ENCODE results near the gene VAV3.

The VAV3 gene

DNA sequence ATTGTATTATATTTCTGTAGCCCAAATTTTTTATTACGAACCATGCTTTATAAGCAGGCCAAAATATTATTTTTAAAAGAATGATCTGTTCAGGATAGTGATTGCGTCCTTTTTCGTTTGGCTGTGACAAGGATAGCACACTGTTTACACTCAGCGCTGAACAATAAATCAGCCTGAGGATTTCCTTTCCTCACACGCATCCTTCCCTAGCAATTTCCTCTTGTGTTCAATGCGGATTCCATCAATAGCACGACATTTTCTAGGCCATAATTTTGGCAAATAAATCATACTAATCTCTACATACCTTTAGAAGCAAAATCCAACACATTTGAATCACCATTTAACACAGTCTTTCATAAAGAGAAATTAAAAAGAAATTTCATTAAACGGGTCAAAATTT lies 1.6 kb upstream of the VAV3 start:
- no peak for DNase-seq

DNA sequence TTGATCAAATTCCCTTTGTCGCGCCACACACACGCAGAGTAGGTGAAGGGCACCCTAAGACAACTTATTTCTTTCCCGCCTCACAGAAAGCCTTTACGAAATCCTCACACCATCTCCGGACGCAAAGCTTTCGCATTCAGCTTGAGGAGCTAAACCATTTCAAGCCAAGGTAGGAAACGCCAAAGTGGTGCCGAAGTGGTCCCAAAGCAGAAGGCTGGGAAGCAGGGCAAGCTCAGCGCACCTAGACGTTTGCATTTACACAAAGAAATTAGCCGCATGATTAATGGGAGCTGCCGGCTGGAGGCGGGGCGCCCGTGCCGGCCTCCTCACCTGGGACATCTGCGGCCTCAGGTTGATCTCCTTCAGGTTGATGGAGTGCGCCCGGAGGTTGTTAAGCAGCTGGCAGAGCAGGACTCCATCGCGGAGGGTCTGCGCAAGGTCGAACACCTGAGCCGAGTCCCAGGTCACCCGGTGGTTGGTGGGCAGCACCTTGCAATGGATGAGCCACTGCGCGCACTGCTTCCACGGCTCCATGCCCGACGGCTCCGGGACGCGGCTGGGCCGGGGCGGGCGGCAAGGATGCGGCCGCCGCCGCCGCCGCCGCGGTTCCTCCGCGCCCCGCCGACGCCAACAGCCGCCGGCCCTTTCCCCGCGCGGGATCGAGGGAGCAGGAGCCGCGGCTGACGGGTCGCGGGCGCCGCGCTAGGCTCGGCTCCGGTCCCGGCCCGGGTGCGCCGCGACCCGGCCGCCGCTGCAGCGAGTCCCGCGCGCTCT lies 457 bp downstream of the VAV3 start:
- peak; percentile 39 to 82 for DNase-seq

DNA sequence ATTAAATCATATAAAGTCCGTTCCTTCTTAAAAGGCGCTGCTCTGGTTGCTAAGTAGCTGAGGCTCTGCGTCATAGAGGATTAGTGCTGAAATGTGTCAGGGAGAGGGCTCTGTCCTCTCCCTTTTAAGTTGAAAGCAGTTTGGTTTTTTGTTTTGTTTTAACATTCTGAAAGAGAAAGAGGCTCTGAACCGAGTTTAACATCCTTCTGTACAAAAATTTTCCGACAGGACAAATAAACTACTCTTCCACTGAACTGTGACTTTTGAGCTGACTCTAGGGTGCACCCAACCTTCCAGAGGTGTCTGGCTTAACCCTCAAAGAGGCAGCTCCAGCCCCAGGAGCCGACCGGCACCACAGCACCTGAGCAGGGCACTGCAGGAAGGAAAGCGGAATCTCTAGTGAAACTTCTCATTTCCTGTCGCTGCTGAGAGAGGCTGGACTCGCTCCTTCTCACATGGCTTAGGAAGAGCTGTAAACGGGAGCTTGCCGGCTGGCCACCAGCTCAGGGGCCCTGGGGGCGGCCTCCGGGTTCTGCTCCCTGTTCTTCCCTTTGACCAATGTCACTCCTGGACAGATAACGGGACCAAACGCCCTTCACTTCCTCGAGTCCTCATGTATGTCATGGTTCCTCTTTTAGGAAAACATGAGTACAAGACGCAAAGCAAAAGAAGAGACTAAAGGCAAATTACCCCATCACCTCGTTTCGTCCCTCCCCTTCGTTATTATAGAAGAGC lies 1.2 kb downstream of the VAV3 start:
- peak; percentile 8 to 63 for DNase-seq

DNA sequence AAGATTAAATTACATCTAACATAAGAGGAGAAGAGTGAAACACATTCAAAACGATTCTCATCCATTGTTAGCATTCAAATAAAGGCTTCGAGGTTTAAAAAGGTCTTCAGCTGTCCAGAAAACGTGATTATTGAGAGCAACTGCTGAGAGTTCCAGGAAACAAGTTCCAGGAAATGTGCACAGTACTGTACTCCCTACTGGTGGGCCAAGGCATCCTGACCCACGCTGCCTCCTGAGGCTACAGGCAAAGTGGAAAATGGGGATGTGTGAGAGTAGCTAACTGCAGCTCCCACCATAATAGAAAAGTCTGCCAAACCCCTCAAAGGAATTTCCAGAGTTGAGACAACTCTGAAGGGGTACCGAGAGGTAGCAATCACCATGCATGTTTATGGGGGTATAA lies 2.0 kb downstream of the VAV3 start:
- DNase-seq = peak; percentile 10 to 41

GRCh38 chr1:107954719-107955415 lies 10.1 kb downstream of the VAV3 start:
- no peak for DNase-seq

GRCh38 chr1:107954126-107954525 lies 10.9 kb downstream of the VAV3 start:
- DNase-seq = no peak

DNA sequence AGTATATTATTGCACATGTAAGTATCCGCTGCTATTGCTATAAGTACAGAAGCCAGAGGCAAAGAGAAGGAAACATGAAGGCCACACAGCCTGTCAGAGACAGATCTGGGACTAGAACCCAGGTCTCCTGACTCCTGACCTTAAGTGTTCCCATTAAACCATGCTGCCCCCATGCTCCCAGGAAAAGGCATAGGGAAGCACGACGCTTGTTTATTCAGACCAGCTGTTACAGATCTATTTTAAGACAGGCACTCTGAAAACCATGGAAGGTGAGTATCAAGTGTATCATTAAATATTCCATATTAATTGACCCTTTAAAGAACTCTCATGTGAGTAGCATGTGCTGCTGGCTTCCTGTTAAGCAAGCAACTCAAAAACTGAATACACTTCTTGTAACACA lies 11.4 kb downstream of the VAV3 start:
- DNase-seq = peak in 1 of 2 experiments; percentile 40

GRCh38 chr1:107952989-107953388 lies 12.0 kb downstream of the VAV3 start:
- peak; percentile 54 to 62 for DNase-seq

DNA sequence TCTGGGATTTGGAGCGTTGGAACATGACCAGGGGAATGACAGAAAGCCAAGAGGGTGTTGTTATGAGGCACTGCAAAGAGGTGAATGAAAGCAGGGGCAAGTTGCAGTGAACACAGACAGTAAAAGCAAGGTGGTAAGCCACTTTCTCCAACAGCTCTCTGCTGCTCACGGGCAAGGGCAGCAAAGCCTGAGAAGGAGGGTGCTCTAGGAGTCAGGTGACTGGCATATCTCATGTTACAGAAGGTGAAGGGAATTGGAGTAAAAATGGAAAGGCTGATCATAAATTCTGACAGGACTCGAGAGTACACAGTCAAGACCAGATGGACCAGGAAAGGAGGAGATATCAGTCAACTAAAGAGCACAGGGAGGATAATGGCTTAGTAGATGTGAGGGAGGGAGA lies 14.5 kb downstream of the VAV3 start:
- peak in 1 of 2 experiments; percentile 44 for DNase-seq

- DNase-seq = no peak
These were observed 15.3 kb downstream of the VAV3 start for GRCh38 chr1:107949467-107950253.

GRCh38 chr1:107946794-107947193 lies 18.2 kb downstream of the VAV3 start:
- DNase-seq = no peak

DNA sequence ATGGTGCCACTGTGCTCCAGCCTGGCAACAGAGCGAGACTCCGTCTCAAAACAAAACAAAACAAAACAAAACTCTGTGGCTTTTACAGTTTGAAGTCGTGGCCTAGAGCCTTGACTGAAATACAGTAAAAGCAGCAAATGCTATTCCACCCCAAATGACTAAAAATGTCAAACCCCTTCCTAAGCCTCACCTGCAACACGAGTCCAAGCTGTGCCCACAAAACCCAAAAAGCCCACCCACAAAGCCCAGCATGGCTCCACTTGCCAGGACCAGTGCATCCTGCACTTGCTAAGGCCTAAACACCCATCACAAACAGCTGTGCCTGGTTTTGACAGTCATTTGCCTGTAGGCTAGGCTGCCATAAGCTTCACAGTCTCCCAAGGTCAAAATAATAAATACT lies 21.3 kb downstream of the VAV3 start:
- no peak for DNase-seq

- no peak for DNase-seq
These were observed 22.2 kb downstream of the VAV3 start for GRCh38 chr1:107942814-107943213.

DNA sequence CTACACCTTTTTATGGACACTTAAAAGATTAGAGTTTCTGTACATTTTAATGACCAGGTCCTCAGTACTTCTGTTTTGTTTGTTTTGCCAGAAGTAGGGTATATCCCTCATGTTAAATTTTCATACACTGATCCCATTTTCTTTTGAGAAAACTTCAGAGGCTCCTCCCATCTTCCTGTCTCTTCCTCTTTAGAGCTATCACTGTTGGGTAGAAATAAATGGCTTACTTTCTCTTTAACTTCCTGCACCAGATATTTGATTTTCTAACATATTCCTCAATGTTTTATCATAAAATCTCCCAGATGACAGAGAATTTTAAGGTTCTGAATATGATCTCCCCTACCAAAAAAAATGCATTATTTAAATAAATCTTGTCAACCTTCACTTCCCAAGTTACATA lies 23.4 kb downstream of the VAV3 start:
- no peak for DNase-seq

- DNase-seq = no peak
These were observed 23.9 kb downstream of the VAV3 start for GRCh38 chr1:107941123-107941522.

- DNase-seq = no peak
These were observed 24.3 kb downstream of the VAV3 start for GRCh38 chr1:107940701-107941100.

- DNase-seq = no peak
These were observed 24.9 kb downstream of the VAV3 start for GRCh38 chr1:107940017-107940577.

- no peak for DNase-seq
These were observed 25.7 kb downstream of the VAV3 start for GRCh38 chr1:107939256-107939655.

DNA sequence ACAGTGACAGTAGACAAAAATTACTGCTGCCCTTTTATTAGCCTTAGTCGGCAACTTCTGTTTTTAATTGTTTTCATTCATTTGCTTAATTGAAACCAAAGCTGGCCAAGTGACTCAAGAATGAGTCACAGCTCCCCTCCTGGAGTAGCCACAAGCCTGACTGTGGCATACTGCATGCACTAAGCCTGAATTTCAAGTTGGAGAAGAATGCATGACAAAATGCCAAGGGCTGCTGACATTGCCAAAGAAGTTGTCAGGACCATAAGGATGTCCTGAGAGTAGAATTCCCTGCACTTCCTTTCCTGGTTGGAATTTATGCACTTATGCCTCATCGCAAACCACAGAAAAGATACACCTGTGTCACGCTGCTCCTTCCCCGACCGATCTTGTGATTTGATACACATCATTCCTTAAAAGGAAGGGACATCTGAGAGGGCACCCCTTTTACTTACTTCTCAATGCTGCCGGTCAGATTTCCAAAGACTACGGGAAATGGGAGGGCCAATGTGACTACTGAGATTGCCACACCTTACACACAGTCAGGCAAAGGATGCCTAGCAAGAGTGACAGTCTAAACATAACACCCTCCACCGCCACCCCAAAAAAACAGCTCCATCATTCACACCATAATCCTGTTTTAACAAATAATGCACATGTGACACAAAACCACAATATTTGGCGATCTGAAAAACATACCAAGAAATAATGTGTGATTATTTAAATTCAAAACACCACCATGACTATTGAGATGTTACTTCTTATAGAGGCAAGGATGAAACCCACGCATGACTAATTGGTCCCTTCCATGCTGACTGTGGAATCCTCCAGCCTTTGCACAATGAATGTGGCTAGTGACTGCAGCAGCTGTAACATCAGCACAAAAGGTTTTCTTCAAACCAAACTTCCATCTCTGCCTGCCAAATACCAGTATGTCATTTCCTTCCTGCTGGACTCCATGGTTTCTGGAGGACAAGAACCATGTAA lies 28.2 kb downstream of the VAV3 start:
- no peak for DNase-seq

GRCh38 chr1:107935396-107936064 lies 29.4 kb downstream of the VAV3 start:
- no peak for DNase-seq

GRCh38 chr1:107934578-107934977 lies 30.4 kb downstream of the VAV3 start:
- DNase-seq = no peak
